Endothelial cell of umbilical vein (primary cell): ENCODE measurements around the gene ZNRF1. TPM values are rescaled to one million over a fixed set of nuclear protein-coding genes. Genes with fewer than 3 reads are reported as not detected.

ENCODE experiments used
- BruUV-seq: library from RNA; stranded (reverse); fragments of 400-500 nt; replicated peaks from 2 replicates; lab custom pipeline; 2021; lab: Mats Ljungman, UMichigan
- CTCF ChIA-PET: fragments of 300-600, 350-600 bp; sonication (Branson Sonifier 250); formaldehyde crosslinking; loops from one replicate; lab custom pipeline; 2021; ENCODE audit warnings: antibody characterized with exemption, inconsistent platforms; lab: Charles Lee
- POLR2A ChIA-PET: fragments of 300-600, 350-600 bp; sonication (Branson Sonifier 250); formaldehyde crosslinking; loops from one replicate; lab custom pipeline; 2021; ENCODE audit warnings: antibody characterized with exemption, inconsistent platforms; lab: Charles Lee
- DNase-seq: peaks from one replicate; pipeline ENCODE4 v3.0.0-alpha.2; 2011; ENCODE audit warnings: low read depth, low spot score
- FAIRE-seq: peaks from 2 replicates; lab custom pipeline; 2011; peaks lifted over from hg19 to GRCh38; lab: Jason Lieb, UNC
- H2AFZ ChIP-seq: 2 replicates; pipeline ENCODE4 v1.6.0; 2012; ENCODE audit warnings: low read depth, low read length, control low read depth, inconsistent platforms
- H3K27ac ChIP-seq: 2 replicates; pipeline ENCODE4 v1.5.1; 2011; ENCODE audit warnings: low read depth, mild to moderate bottlenecking, control low read depth, low read length, moderate library complexity; ENCODE audit not compliant: insufficient read depth
- H3K27me3 ChIP-seq, 2 experiments: 2 replicates each; pipeline versions ENCODE4 v1.6.0 to v1.6.1; 2011; ENCODE audit warnings: low read length in 2 of 2, mixed read lengths in 1 of 2; ENCODE audit not compliant: control insufficient read depth in 2 of 2, insufficient read depth in 2 of 2
- H3K36me3 ChIP-seq, 2 experiments: 2 replicates in 1 of 2; 3 replicates in 1 of 2; pipeline ENCODE4 v1.5.1; 2011; ENCODE audit warnings: low read length in 2 of 2, mild to moderate bottlenecking in 1 of 2, moderate library complexity in 1 of 2; ENCODE audit not compliant: control insufficient read depth in 2 of 2, insufficient read depth in 2 of 2; ENCODE audit errors: extremely low read depth in 1 of 2
- H3K4me1 ChIP-seq: 3 replicates; pipeline ENCODE4 v1.5.1; 2011; ENCODE audit warnings: mild to moderate bottlenecking, low read length; ENCODE audit not compliant: control insufficient read depth, insufficient read depth; ENCODE audit errors: extremely low read depth
- H3K4me2 ChIP-seq: 2 replicates; pipeline ENCODE4 v1.6.1; 2011; ENCODE audit warnings: low read length, control low read depth, mixed read lengths; ENCODE audit not compliant: insufficient read depth
- H3K4me3 ChIP-seq, 3 experiments: fragments of 200-600 bp in 1 of 3; sonication (generic), shearing (Covaris generic) in 1 of 3; replicated peaks in 1 of 3; 2 replicates each; pipeline ENCODE4 v1.5.1; 2011 to 2016; ENCODE audit warnings: control low read depth in 3 of 3, low read length in 3 of 3, mild to moderate bottlenecking in 2 of 3, inconsistent platforms in 1 of 3, low read depth in 1 of 3, moderate library complexity in 1 of 3; ENCODE audit not compliant: insufficient read depth in 1 of 3
- H3K79me2 ChIP-seq: 2 replicates; pipeline ENCODE4 v1.6.0; 2012; ENCODE audit warnings: low read length, inconsistent platforms; ENCODE audit not compliant: control insufficient read depth, insufficient read depth
- H3K9ac ChIP-seq: replicated peaks from 2 replicates; pipeline ENCODE3; 2011; ENCODE audit warnings: low read length, control low read depth; ENCODE audit not compliant: insufficient read depth; ENCODE audit errors: extremely low read depth
- H3K9me1 ChIP-seq: replicated peaks from 3 replicates; pipeline ENCODE4 v1.6.0; 2011; ENCODE audit warnings: mild to moderate bottlenecking, low read length; ENCODE audit not compliant: control insufficient read depth, insufficient read depth; ENCODE audit errors: extremely low read depth
- H3K9me3 ChIP-seq: replicated peaks from 2 replicates; pipeline ENCODE4 v1.5.1; 2012; ENCODE audit warnings: low read length, inconsistent platforms; ENCODE audit not compliant: control insufficient read depth, insufficient read depth
- H4K20me1 ChIP-seq: replicated peaks from 2 replicates; pipeline ENCODE3; 2011; ENCODE audit warnings: mild to moderate bottlenecking, low read length; ENCODE audit not compliant: control insufficient read depth, insufficient read depth; ENCODE audit errors: extremely low read depth
- CTCF ChIP-seq, 2 donors: IDR thresholded peaks; 1 replicate in 1 of 2; 2 replicates in 1 of 2; pipeline ENCODE4 v1.5.1; 2011; ENCODE audit warnings: low read length in 2 of 2, mild to moderate bottlenecking in 2 of 2, moderate library complexity in 2 of 2, control low read depth in 1 of 2, inconsistent platforms in 1 of 2, low read depth in 1 of 2; ENCODE audit not compliant: insufficient read depth in 1 of 2; ENCODE audit errors: extremely low read depth in 1 of 2
- EZH2 ChIP-seq: IDR thresholded peaks from 2 replicates; pipeline ENCODE4 v1.6.1; 2012; ENCODE audit warnings: borderline replicate concordance, low read depth, mild to moderate bottlenecking, moderate library complexity, low read length, inconsistent platforms; ENCODE audit not compliant: severe bottlenecking
- FOS ChIP-seq: IDR thresholded peaks from 2 replicates; pipeline ENCODE4 v1.6.1; 2011; ENCODE audit warnings: mild to moderate bottlenecking, low read length, moderate library complexity, borderline replicate concordance; ENCODE audit not compliant: insufficient read depth
- GATA2 ChIP-seq: IDR thresholded peaks from 2 replicates; pipeline ENCODE4 v1.7.0; 2011; ENCODE audit warnings: low read depth, mild to moderate bottlenecking, moderate library complexity, mixed read lengths, low read length; ENCODE audit not compliant: insufficient read length, insufficient read depth
- JUN ChIP-seq: IDR thresholded peaks from 2 replicates; pipeline ENCODE4 v1.6.1; 2011; ENCODE audit warnings: borderline replicate concordance, low read depth; ENCODE audit not compliant: insufficient read length, insufficient read depth
- MAX ChIP-seq: IDR thresholded peaks from 2 replicates; pipeline ENCODE4 v1.6.1; 2011; ENCODE audit not compliant: insufficient read depth, insufficient read length
- MYC ChIP-seq: IDR thresholded peaks from one replicate; pipeline ENCODE4 v1.6.1; 2011; ENCODE audit warnings: mild to moderate bottlenecking, low read depth, low read length
- POLR2A ChIP-seq: IDR thresholded peaks from 2 replicates; pipeline ENCODE4 v1.6.1; 2012; ENCODE audit warnings: low read depth, mild to moderate bottlenecking, control low read depth, low read length
- POLR2AphosphoS5 ChIP-seq: IDR thresholded peaks from 2 replicates; pipeline ENCODE4 v1.6.1; 2012; ENCODE audit warnings: low read depth, mild to moderate bottlenecking, control low read depth, low read length, moderate library complexity; ENCODE audit not compliant: insufficient read depth
- dilution Hi-C: fragments of 300-500 bp; cut with MboI; formaldehyde crosslinking; loops from one replicate; pipeline ENCODE4 v1.15.0; 2019; ENCODE audit warnings: low sequenced_read_pairs; ENCODE audit not compliant: extremely low pct_ligation_motif_present
- intact Hi-C: fragments of 100-400 bp; cut with micrococcal nuclease; formaldehyde crosslinking; loops from one replicate; pipeline ENCODE4 v1.10.0; 2022
- polyA plus RNA-seq, 4 experiments: library from polyadenylated mRNA; depleted of rRNA in 3 of 4; stranded (reverse) in 3 of 4; unstranded in 1 of 4; fragments of >200 nt; gene quantifications; 2 replicates each; pipeline versions ENCODE4 v1.2.1 to v1.2.3, GENCODE V29; 2011 to 2012; ENCODE audit warnings: missing spikeins in 1 of 4
- total RNA-seq: library from RNA; stranded (reverse); gene quantifications from 2 replicates; pipeline ENCODE4 v1.2.3, GENCODE V29; 2021

ZNRF1 gene
- total and polyA plus RNA-seq, 2 donors (not counting 3 experiments of a cell fraction or from before 2014, with no cell fraction given), result 23.7 to 34.9 TPM

GRCh38 chr16:74982256-74982655 lies 16.6 kb upstream of the ZNRF1 start:
- dilution Hi-C loops, result no loop called here
- Histone ChIP-seq H3K27ac (no peak overlapping the region), H4K20me1 (no peaks in the 10 kb centered on the region), H3K4me2 (no peak overlapping the region), H3K27me3 (no peaks in the 10 kb centered on the region), H3K9me1 (no peaks in the 10 kb centered on the region), H3K4me3 (no peak overlapping the region), H2AFZ (no peak overlapping the region), H3K79me2 (peaks cover 14% of the 10 kb centered on the region), H3K4me1 (no peaks in the 10 kb centered on the region), H3K36me3 (no peaks in the 10 kb centered on the region), H3K9me3 (no peaks in the 10 kb centered on the region), H3K9ac (no peak overlapping the region)
- CTCF ChIA-PET, result interaction anchor here (1.0 to 4.6 kb wide), 2 partner anchors 81 to 129 kb away, joined by 3 to 23 read pairs; no protein-coding TSS in a partner anchor
- TF ChIP-seq CTCF (IDR thresholded peaks at IDR 0.05; ENCODE audit: extremely low read depth in 1 of 2, insufficient read depth in 1 of 2, low read depth in 1 of 2, low read length in 2 of 2) (no peak), FOS (no peak), JUN (no peak), GATA2 (no peak), POLR2AphosphoS5 (no peak), EZH2 (no peak), MYC (no peak), POLR2A (no peak), MAX (no peak)
- POLR2A ChIA-PET, result no interaction called here
- intact Hi-C loops, result loop anchor here (10.0 kb wide), 1 partner anchor 277 kb away; the partner anchor contains the start of gene MLKL
- BruUV-seq, result no TSS peak
- no peak for DNase-seq
- FAIRE-seq, result no peak
